HG03442 (cell line): ENCODE data around the gene MRS2.

ENCODE experiments used
- ATAC-seq: cut with Tn5 transposase; IDR thresholded peaks from one replicate; pipeline ENCODE4 v1.9.1; 2021; ENCODE audit warnings: mild to moderate bottlenecking, moderate library complexity; ENCODE audit not compliant: unreplicated experiment

MRS2 gene

DNA sequence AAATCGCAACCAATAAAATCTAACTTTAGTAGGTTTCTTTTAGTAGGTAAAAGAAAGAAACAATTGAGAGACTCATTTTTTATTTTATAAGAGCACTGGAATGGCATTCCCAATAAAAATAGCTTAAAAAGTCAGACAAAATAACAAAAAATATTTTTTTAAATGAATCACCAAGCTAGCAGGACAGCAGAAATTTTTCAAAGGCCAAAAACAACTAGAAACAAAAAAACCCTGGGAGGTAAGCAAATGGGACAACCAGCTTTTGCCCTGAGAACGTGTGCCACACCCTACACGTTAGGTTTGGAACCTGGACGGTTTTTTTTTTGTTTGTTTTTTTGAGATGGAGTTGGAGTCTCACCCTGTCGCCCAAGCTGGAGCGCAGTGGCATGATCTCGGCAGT is 67.1 kb downstream of the MRS2 start:
- no peak for ATAC-seq

DNA sequence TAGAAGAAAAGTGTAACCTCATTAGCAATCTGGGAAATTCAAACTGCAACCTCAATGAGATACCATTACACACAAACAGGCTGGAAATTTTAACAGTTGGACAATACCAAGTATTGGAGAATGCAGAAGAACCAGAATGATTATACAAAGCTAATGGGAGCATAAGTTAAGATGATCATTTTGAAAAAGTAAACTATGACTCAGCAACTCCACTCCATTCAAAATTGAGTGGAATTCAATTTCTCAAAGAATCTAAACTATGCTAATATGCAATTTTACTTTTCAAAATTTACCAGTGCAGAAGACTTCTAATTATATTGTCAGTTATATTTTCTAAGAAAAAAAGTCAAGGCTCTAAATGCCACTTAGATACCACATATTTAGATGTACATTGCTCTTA is 69.4 kb downstream of the MRS2 start:
- no peak for ATAC-seq
